Measurements from ENCODE around the gene POFUT2.

Gene POFUT2

GRCh38 chr21:45264146-45264911, 23.4 kb downstream of the POFUT2 start:
- no peak for DNase-seq (ENCODE audit: low read depth in 2 of 3, low spot score in 1 of 3)

GRCh38 chr21:45263534-45263933, 24.2 kb downstream of the POFUT2 start:
- DNase-seq (ENCODE audit: low read depth in 2 of 3, low spot score in 1 of 3), result no peak

GRCh38 chr21:45262616-45263015, 25.1 kb downstream of the POFUT2 start:
- DNase-seq (ENCODE audit: low read depth in 2 of 3, low spot score in 1 of 3), result no peak

- no peak for DNase-seq (ENCODE audit: low read depth in 2 of 3, low spot score in 1 of 3)
Observed at GRCh38 chr21:45262041-45262581, 25.6 kb downstream of the POFUT2 start.

- no peak for DNase-seq (ENCODE audit: low read depth in 2 of 3, low spot score in 1 of 3)
Observed at GRCh38 chr21:45261093-45261492, 26.6 kb downstream of the POFUT2 start.

GRCh38 chr21:45260191-45260825, 27.4 kb downstream of the POFUT2 start:
- no peak for DNase-seq (ENCODE audit: low read depth in 2 of 3, low spot score in 1 of 3)

- no peak for DNase-seq (ENCODE audit: low read depth in 2 of 3, low spot score in 1 of 3)
Observed at GRCh38 chr21:45259206-45259840, 28.4 kb downstream of the POFUT2 start.

- no peak for DNase-seq (ENCODE audit: low read depth in 2 of 3, low spot score in 1 of 3)
Observed at GRCh38 chr21:45258466-45258865, 29.2 kb downstream of the POFUT2 start.

- DNase-seq (ENCODE audit: low read depth in 2 of 3, low spot score in 1 of 3), result no peak
Observed at GRCh38 chr21:45257673-45258341, 29.9 kb downstream of the POFUT2 start.

GRCh38 chr21:45256912-45257672, 30.6 kb downstream of the POFUT2 start:
- no peak for DNase-seq (ENCODE audit: low read depth in 2 of 3, low spot score in 1 of 3)

GRCh38 chr21:45256021-45256911, 31.4 kb downstream of the POFUT2 start:
- no peak for DNase-seq (ENCODE audit: low read depth in 2 of 3, low spot score in 1 of 3)

GRCh38 chr21:45255381-45256020, 32.2 kb downstream of the POFUT2 start:
- DNase-seq (ENCODE audit: low read depth in 2 of 3, low spot score in 1 of 3), result no peak

- DNase-seq (ENCODE audit: low read depth in 2 of 3, low spot score in 1 of 3), result no peak
Observed at GRCh38 chr21:45254460-45254930, 33.2 kb downstream of the POFUT2 start.

- DNase-seq (ENCODE audit: low read depth in 2 of 3, low spot score in 1 of 3), result no peak
Observed at GRCh38 chr21:45253633-45254459, 33.8 kb downstream of the POFUT2 start.

GRCh38 chr21:45253180-45253579, 34.5 kb downstream of the POFUT2 start:
- no peak for DNase-seq (ENCODE audit: low read depth in 2 of 3, low spot score in 1 of 3)

- no peak for DNase-seq (ENCODE audit: low read depth in 2 of 3, low spot score in 1 of 3)
Observed at GRCh38 chr21:45252448-45252925, 35.2 kb downstream of the POFUT2 start.

GRCh38 chr21:45251635-45252447, 35.9 kb downstream of the POFUT2 start:
- no peak for DNase-seq (ENCODE audit: low read depth in 2 of 3, low spot score in 1 of 3)

All from stimulated activated CD4-positive, alpha-beta T cell treated with anti-CD3 and anti-CD28 coated beads, Interleukin-12 subunit alpha, Interleukin-12 subunit beta, amount 100 ng/mL, for 48 hours (primary cell).